Fibroblast of skin of left quadriceps (primary cell): ENCODE results near the gene GLIPR2.
"Not testable (repeated sequence)": the region's sequence is repeated elsewhere in the genome, so short reads cannot be mapped to it uniquely, and the experiment has no call there.

Experiments used
- DNase-seq, 2 experiments: peaks; one replicate each; pipeline ENCODE4 v3.0.0-alpha.2; 2013; ENCODE audit warnings: low read depth in 2 of 2

Gene GLIPR2

DNA sequence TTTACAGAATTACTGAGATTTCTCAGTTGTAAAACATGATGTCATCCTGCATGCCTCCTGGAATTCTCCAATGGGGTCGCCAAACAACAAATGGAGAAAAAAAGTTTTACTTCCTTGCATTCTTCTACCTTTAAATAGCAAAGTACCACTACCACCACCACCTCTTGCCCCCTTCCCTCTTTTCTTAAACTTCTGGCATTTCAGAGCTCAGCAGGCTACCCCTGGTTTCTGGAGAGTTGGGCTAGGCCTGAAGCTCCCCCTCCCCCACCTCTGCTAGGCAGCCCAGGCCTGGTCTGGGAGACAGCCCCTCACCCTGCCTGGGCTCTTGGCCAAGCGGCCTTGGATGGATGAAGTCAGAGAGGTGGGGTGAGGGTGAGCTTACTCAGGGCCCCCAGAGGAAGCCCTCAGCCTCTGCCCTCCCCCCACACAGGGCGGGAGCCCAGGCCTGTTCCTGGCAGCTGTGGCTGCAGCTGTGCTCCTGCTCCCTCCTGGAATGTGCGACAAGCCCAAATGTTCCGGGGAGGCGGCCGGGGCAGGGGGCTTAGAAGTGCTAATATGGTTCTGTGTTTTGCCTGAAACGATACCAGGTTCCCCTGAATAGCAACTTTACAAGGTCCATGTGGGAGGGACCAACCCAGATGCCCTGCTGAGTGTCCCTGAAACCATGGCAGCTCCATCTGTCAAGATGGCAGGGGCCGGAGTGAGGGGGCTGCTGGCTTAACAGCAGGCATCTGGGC lies 26.7 kb downstream of the GLIPR2 start:
- DNase-seq = peak; percentile 83 to 87

DNA sequence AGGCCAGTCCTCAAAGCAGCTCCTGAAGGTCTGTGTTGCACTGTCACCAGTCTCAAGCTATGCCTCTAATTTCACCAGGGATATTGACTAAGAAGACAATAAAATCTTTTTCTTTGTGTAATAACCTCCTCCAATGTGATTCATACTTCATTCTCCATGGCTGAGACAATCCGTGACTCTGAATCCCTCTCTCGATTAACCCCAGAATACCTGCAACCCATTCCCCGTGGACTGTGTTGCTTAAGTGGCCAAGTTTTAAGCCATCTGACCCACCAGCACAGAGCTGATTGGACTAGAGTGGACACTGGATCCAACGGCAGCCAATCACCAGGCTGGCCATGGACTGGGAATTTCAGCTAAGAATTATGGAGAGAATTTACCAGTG lies 27.2 kb downstream of the GLIPR2 start:
- no peak for DNase-seq

DNA sequence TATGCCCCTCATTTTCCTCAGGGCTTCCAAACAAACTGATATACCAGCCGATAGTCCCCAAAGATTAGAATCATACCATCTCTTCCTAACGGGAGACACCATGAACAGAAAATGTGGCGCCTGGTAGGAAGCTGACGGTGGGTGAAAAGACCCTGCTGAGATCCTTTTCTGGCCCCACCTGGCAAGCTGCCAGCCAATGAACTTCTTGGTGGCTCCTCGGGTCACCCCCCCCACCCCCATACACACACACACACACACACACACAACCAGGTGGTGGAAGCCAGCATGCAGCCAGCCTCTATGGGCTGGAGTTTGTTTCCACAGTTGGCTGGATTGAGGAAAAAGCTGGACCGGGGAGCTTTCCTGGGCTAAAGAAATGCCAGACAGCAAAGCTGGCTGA lies 27.8 kb downstream of the GLIPR2 start:
- no peak for DNase-seq

DNA sequence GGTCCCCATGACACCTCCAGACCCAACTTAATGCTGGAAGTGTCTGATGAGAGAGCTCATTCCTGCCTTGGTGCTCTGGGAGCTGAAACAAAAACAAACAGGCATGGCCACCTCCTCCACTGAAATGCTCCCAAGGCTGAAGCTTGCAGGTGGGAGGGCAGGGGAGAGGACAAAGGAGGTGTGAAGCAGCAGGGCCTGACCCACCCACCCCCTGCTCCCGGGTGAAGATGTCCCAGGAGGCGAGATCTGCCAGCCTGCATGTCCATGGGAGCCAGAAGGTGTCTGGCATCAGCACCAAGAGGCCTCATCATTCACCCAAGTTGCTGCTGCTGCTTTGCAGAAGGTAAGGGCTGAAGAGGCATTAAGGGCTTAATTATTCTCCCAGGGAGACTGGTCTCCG lies 28.5 kb downstream of the GLIPR2 start:
- no peak for DNase-seq

DNA sequence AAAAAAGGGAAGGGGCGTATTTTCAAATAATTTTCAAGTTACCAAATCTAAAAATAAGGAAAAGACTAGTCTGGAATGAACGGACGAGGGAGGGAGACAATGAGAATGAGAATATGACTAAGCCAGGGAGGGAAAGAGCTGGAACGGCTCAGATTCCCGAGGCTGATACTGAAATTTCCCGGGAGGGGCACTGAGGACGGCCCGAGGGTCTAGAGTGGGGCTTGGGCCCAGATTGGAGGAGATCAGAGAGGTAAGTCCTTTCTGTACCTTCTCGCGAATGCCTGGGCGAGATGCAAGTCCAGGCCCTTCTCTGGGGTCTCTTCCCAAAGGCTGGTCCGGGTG lies 29.3 kb downstream of the GLIPR2 start:
- no peak for DNase-seq

DNA sequence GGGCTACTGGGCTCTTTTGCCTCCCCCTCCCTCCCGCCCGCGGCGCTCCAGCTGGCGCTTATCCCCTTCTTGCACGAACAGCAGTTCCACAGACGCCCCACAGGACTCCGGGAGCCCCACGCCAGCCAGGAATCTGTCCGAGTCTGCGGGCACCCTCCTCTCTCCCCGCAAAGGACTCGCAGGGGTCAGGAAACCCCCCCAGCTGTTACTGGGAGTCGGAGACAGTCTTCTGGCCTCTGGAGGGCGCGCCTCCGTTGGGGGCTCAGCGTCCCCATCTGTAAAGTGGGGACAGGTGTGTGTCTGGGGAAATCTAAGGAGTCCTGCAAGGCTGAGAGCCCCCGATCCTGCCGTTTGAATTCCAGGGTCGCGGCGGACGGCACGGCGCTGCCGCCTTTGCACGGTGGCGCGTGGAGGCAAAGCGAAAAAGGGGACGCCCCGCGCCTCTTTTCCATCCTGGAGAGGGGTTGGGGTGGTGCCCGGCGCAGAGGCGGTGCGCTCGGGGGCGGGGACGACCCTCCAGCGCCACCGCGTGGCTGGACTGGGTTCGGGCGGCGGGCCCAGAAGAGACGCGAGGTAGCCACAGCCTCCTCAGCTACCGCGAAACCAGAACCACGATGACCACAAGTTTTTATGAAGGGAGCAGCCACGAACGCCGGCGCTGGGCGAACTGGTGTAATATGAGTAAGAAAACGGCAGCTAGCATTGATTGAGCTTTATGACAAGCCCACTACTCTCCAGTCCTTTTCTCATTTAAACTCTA lies 29.8 kb downstream of the GLIPR2 start:
- peak; percentile 69 to 73 for DNase-seq

DNA sequence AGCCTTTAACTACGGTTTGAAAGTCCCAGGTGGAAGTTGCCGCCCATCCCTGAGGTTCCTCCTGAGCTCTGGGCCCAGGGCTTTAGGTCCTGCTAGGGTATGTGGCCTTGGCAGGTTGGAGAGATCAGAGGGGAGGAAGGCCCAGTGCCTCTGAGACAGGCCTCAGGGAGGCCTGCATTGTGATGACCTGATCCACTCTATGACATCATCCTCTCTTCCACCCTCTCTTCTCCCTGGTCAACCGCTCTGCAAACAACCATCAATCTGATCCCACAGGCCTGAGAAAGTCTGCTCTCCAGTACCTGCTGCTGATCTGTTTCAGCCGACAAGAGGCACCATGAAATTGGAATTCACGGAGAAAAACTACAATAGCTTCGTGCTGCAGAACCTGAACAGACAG lies 32.6 kb downstream of the GLIPR2 start, which contains the start of gene CCIN:
TSS of gene CCIN (plus strand) at position 223 of the 400 bp plus-strand sequence. CDS start at position 338, 115 bp downstream.
- no peak for DNase-seq

DNA sequence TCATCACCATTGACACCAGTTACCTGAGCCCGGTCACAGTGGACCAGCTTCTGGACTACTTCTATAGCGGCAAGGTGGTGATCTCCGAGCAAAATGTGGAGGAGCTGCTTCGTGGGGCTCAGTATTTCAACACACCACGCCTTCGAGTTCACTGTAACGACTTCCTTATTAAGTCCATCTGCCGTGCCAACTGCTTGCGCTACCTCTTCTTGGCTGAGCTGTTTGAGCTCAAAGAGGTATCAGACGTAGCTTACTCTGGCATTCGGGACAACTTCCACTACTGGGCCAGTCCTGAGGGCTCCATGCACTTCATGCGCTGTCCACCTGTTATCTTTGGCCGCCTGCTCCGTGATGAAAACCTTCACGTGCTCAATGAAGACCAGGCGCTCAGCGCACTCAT lies 33.2 kb downstream of the GLIPR2 start:
- DNase-seq = no peak

DNA sequence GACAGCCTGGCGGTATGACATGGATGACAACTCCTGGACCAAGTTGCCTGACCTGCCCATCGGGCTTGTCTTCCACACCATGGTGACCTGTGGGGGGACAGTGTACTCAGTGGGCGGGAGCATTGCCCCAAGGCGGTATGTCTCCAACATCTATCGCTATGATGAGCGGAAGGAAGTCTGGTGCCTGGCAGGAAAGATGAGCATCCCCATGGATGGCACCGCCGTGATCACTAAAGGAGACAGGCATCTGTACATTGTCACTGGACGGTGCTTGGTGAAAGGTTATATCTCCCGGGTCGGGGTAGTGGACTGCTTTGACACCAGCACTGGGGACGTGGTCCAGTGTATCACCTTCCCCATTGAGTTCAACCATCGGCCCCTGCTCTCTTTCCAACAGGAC lies 34.0 kb downstream of the GLIPR2 start:
- no peak for DNase-seq

DNA sequence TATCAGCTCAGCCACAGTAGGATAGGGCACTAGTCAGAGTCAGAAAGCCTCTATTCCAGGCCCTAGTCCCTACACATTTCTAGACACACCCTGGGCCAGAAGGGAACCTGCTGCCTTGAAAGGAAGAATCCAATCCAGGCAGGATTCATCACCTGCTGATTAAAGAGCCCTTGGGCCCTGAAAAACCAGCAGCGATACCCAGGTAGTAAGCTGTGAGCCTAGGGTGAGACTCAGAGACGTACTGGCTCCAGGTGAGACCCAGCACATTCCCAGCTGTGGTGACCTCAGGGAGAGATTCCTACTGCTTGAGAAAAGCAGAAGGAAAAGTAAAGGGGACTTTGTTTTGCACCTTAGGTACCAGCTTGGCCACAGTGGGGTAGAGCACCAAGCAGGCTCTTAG lies 37.3 kb downstream of the GLIPR2 start:
- DNase-seq = no peak

DNA sequence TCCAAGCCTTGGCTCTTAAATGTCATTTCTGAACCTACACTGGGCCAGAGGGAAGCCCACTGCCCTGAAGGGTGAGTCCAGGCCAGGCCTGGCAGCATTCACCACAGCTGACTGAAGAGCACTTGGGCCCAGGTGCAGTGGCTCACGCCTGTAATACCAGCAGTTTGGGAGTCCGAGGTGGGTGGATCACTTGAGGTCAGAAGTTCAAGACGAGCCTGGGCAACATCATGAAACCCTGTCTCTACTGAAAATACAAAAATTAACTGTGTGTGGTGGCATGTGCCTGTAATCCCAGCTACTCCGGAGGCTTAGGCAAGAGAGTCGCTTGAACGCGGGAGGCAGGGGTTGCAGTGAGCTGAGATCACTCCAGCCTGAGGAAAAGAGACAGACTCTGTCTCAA lies 37.7 kb downstream of the GLIPR2 start:
- no peak for DNase-seq

DNA sequence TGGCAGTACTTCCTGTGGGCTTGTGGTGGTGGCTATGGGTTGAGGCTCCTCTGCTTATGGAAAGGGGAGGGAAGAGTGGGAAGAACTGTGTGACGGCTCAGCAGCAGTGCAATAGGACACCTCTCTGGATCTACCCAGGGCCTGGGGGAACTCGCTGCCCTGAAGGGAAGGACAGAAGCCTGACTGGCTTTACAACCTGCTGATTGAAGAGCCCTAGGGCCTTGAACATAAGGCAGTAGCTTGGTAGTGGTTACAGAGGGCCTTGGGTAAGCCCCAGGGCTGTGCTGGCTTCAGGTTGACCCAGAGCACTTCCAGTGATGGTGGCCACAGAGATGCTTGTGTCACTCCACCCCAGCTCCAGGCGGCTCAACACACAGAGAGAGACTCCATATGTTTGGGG lies 38.2 kb downstream of the GLIPR2 start:
- DNase-seq = no peak

DNA sequence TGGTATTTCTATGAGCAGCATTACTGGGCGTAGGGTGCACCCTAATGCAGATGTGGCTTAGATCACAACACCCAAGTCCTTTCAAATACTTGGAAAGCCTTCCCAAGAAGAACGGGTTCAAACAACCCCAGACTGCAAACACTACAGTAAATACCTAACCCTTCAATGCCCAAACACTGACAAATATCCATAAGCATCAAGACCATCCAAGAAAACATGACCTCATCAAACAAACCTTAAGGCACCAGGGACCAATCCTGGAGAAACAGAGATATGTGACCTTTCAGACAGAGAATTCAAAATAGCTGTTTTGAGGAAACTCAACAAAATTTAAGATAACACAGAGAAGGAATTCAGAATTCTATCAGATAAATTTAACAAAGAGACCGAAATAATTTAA lies 38.7 kb downstream of the GLIPR2 start:
- DNase-seq = not testable (repeated sequence)

DNA sequence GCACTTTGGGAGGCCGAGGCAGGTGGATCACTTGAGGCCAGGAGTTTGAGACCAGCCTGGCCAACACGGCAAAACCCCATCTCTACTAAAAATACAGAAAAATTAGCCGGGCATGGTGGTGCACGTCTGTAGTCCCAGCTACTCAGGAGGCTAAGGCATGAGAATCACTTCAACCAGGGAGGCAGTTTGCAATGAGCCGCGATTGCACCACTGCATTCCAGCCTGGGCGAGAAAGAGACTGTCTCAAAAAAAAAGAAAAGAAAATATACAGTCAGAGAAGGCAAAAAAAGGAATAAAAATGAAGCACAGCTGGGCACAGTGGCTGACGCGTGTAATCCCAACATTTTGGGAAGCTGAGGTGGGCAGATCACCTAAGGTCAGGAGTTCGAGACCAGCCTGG lies 40.0 kb downstream of the GLIPR2 start:
- not testable (repeated sequence) for DNase-seq

DNA sequence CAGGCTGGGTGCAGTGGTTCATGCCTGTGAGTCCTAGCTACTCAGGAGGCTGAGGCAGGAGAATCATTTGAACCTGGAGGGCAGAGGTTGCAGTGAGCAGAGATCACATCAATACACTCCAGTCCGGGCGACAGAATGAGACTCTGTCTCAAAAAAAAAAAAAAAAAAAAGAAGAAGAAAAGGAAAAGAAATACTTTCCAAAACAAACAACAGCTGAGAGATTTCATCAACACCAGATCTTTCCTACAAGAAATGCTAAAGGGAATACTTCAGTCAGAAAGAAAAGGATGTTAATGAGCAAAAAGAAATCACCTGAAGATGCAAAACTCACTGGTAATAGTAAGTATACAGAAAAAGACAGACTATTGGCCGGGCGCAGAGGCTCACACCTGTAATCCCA lies 41.0 kb downstream of the GLIPR2 start:
- no peak for DNase-seq

DNA sequence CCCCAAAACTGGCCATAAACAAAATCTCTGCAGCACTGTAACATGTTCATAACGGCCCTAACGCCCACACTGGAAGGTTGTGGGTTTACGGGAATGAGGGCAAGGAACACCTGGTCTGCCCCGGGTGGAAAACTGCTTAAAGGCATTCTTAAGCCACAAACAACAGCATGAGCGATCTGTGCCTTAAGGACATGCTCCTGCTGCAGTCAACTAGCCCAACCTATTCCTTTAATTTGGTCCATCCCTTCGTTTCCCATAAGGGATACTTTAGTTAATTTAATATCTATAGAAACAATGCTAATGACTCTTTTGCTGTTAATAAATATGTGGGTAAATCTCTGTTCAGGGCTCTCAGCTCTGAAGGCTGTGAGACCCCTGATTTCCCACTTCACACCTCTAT lies 43.7 kb downstream of the GLIPR2 start:
- not testable (repeated sequence) for DNase-seq

DNA sequence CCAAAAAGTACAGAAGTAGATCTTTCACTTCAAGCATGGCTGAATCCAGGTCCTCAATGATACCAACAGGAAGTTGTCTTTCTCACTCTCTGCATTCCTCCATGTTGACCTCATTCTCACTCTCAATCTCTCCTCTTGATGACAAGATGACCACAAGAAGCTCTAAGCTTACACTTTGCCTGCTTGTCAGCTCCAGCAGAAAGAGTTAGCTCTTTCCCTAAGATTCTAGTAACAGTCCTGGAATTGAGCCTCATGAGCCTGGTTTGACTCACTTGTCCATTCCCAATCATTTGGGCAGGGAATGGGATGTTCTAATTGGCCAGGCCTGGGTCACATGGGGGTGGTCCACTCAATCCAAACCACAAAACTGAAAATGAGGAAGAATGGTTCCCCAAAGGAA lies 50.9 kb downstream of the GLIPR2 start:
- DNase-seq = peak; percentile 81 to 83

DNA sequence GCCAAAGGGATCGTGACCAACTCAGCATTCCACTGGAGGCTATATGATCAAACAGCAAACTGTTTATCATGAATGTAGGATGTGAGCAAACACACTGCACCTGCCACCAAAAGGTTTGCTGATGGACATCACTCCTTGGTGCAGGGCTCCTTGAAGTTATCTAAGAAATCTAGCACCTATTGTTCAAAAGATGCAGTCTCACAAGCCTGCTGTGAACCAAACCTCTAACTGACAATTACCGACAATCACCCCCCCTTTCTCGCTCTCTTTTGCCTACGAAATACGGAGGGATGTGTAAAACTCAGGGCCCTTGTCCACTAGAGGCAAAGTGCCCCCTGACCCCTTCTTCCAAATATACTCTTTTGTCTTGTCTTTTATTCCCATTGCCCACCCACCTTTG lies 51.7 kb downstream of the GLIPR2 start:
- DNase-seq = no peak

DNA sequence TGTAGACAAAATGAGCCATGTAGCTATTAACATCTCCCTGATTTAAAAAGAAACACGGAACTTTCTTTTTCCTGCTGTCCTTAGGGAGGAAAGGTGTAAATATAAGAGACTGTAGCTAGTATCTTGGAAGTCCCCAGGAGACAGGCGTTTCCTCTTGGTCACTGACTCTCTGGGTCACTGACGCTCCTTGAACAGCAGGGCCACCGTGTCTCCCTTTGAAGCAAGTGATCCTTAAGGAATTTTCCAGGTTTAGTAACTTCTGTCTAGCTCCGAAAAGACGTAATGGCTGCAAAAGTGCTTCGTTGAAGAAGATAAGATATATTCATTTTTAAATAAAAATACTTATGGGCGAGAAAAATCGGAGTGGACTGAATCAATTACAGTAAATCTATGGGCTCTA lies 53.4 kb downstream of the GLIPR2 start:
- DNase-seq = no peak

DNA sequence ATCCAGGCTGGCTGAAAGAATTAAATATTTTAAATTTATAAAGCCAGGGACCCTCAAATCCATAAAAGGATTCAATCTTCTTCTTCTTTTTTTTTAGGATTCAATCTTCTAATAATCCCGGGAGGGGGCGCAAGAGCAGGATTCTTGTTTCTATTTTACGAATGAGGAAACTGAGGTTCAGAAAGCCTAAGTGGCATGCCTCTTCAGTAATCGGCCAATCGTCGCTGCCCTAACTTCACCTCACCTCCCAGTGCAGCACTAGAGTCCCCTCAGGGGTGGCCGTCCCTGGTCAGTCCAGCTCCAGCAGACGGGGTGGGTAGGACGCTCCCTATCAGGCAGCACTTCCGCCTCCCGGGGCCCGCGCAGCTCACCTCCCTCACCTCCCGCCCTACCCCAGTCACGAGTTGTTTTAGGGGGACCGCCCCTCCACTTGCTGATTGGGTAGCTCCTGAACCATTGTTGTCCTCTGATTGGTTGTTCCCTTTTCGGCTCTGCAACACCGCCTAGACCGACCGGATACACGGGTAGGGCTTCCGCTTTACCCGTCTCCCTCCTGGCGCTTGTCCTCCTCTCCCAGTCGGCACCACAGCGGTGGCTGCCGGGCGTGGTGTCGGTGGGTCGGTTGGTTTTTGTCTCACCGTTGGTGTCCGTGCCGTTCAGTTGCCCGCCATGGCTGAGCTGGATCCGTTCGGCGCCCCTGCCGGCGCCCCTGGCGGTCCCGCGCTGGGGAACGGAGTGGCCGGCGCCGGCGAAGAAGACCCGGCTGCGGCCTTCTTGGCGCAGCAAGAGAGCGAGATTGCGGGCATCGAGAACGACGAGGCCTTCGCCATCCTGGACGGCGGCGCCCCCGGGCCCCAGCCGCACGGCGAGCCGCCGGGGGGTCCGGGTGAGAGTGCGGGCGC lies 54.1 kb downstream of the GLIPR2 start, which contains the start of gene CLTA:
TSS of gene CLTA (plus strand) at position 534 of the 902 bp plus-strand sequence. CDS start at position 670, 136 bp downstream.
- peak; percentile 97 for DNase-seq

DNA sequence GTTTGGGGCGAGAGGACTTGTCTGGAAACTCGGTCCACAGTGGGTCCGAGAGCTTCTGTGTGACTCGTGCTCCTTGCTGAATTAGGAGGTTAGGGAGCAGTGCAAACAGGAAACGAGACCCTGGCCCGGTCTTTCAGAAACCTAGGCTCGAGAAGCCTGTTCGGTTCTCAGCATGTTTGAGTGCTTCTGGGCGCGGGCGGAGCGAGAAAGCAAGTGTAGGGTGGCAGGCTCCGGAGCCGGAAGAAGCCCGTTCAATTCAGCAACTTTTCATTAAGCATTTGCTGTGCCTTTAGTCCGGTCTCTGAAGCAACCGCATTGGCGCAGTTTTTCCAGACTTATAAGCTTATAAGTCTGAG lies 54.7 kb downstream of the GLIPR2 start:
- no peak for DNase-seq

DNA sequence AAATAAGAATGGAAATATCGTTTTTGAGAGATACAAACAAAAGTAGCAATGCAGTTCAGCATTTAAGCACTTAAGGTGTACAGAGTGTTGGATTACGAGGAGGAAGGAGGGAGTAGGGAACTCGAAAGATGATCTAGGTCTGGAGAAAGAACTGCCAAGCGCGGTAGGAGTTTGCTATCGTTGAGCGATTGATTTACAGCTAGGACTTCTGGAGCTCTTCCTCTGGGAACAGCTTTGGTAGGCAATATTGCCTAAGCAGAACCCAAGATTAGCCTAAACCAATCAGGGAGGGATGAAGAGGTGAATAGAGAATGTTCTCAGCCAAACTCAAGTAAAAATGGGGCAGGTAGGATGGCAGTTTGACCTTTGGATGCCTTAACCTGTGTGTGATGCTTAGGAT lies 55.2 kb downstream of the GLIPR2 start:
- no peak for DNase-seq
